AG04449 (cell line): Measurements from ENCODE around the gene PEAK1.

Experiments used
- CTCF ChIA-PET: fragments of 350-600 bp; formaldehyde crosslinking; extraction: SDS; loops from one replicate; lab custom pipeline; 2021; ENCODE audit warnings: antibody characterized with exemption; lab: Yijun Ruan, JAX
- POLR2A ChIA-PET: fragments of 400-600, 350-600 bp; formaldehyde crosslinking; extraction: SDS; loops from one replicate; lab custom pipeline; 2020; ENCODE audit warnings: antibody characterized with exemption, inconsistent platforms; lab: Yijun Ruan, JAX
- DNase-seq: peaks from one replicate; pipeline ENCODE4 v3.0.0-alpha.2; 2010; ENCODE audit warnings: low read depth, low spot score
- H3K4me3 ChIP-seq: 2 replicates; pipeline ENCODE4 v1.5.1; 2011; ENCODE audit warnings: low read depth, mild to moderate bottlenecking, control low read depth, low read length
- CTCF ChIP-seq: IDR thresholded peaks from one replicate; pipeline ENCODE4 v1.5.1; 2011; ENCODE audit warnings: mild to moderate bottlenecking, moderate library complexity, low read length, control low read depth, inconsistent platforms; ENCODE audit not compliant: insufficient read depth; ENCODE audit errors: missing control alignments

The PEAK1 gene

GRCh38 chr15:77225646-77226045, 194.3 kb downstream of the PEAK1 start:
- TF ChIP-seq CTCF: no peak
- CTCF ChIA-PET: no interaction called here
- no peak for DNase-seq
- POLR2A ChIA-PET: no interaction called here
- H3K4me3 ChIP-seq: no peak overlapping the region

GRCh38 chr15:77225088-77225487, 194.8 kb downstream of the PEAK1 start:
- CTCF ChIA-PET: interaction anchor here (0.6 to 1.5 kb wide), 2 partner anchors 273 to 318 kb away, joined by 3 to 6 read pairs; no protein-coding TSS in a partner anchor
- no peak for TF ChIP-seq CTCF
- POLR2A ChIA-PET: no interaction called here
- H3K4me3 ChIP-seq: no peak overlapping the region
- no peak for DNase-seq

- POLR2A ChIA-PET: no interaction called here
- H3K4me3 ChIP-seq: no peak overlapping the region
- no peak for TF ChIP-seq CTCF
- CTCF ChIA-PET: interaction anchor here (1.5 kb wide), 1 partner anchor 319 kb away, joined by 6 read pairs; no protein-coding TSS in a partner anchor
- DNase-seq: no peak
Measured at GRCh38 chr15:77224352-77224751, 195.6 kb downstream of the PEAK1 start.

- H3K4me3 ChIP-seq: no peak overlapping the region
- no peak for DNase-seq
- ChIA-PET CTCF (interaction anchor here (1.3 kb wide), 1 partner anchor 9 kb away, joined by 4 read pairs; no protein-coding TSS in a partner anchor), POLR2A (no interaction called here)
- no peak for TF ChIP-seq CTCF
Measured at GRCh38 chr15:77221708-77222107, 198.2 kb downstream of the PEAK1 start.

GRCh38 chr15:77221174-77221573, 198.7 kb downstream of the PEAK1 start:
- POLR2A ChIA-PET: no interaction called here
- TF ChIP-seq CTCF: no peak
- no peak overlapping the region for H3K4me3 ChIP-seq
- CTCF ChIA-PET: no interaction called here
- no peak for DNase-seq

- no peak overlapping the region for H3K4me3 ChIP-seq
- no peak for DNase-seq
- TF ChIP-seq CTCF: no peak
- CTCF ChIA-PET: no interaction called here
- POLR2A ChIA-PET: no interaction called here
Measured at GRCh38 chr15:77219841-77220240, 200.1 kb downstream of the PEAK1 start.
